Adrenal gland (tissue), 5 donors: ENCODE measurements around the gene PAPSS1.

Experiments used
- POLR2A ChIP-seq, 2 donors: fragments of 450-650 bp; IDR thresholded peaks; one replicate each; pipeline ENCODE4 v1.6.1; 2017; ENCODE audit warnings: antibody characterized with exemption in 2 of 2, mild to moderate bottlenecking in 2 of 2, moderate library complexity in 1 of 2
- TF ChIP-seq, protein P1 (sequence below), 6 experiments: fragments of 450-650 bp in 4 of 6; fragments of 200-600 bp in 2 of 6; sonication (generic) in 1 of 6; IDR thresholded peaks; 1 replicate in 5 of 6; 2 replicates in 1 of 6; pipeline versions ENCODE4 v1.5.1 to v1.8.0; 2016 to 2021; ENCODE audit warnings: antibody characterized with exemption in 6 of 6, mild to moderate bottlenecking in 2 of 6, moderate library complexity in 1 of 6
- donor health status: DM: no; HTN: no; CAD: no.

- TF ChIP-seq, protein P1, sequence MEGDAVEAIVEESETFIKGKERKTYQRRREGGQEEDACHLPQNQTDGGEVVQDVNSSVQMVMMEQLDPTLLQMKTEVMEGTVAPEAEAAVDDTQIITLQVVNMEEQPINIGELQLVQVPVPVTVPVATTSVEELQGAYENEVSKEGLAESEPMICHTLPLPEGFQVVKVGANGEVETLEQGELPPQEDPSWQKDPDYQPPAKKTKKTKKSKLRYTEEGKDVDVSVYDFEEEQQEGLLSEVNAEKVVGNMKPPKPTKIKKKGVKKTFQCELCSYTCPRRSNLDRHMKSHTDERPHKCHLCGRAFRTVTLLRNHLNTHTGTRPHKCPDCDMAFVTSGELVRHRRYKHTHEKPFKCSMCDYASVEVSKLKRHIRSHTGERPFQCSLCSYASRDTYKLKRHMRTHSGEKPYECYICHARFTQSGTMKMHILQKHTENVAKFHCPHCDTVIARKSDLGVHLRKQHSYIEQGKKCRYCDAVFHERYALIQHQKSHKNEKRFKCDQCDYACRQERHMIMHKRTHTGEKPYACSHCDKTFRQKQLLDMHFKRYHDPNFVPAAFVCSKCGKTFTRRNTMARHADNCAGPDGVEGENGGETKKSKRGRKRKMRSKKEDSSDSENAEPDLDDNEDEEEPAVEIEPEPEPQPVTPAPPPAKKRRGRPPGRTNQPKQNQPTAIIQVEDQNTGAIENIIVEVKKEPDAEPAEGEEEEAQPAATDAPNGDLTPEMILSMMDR (IDR thresholded peaks at IDR 0.05): no peak
- no peak for TF ChIP-seq POLR2A (IDR thresholded peaks at IDR 0.05)
Observed at GRCh38 chr4:107616838-107617389, 103.1 kb downstream of the PAPSS1 start.
